HG02973 (cell line): ENCODE results near the gene NDE1.
"Not testable (repeated sequence)": the region's sequence is repeated elsewhere in the genome, so short reads cannot be mapped to it uniquely, and the experiment has no call there.

ENCODE experiments used
- ATAC-seq: cut with Tn5 transposase; IDR thresholded peaks from one replicate; pipeline ENCODE4 v1.9.1; 2021; ENCODE audit warnings: moderate library complexity; ENCODE audit not compliant: unreplicated experiment

NDE1 gene

GRCh38 chr16:15620611-15621195 is 29.3 kb upstream of the NDE1 start:
- ATAC-seq = no peak

DNA sequence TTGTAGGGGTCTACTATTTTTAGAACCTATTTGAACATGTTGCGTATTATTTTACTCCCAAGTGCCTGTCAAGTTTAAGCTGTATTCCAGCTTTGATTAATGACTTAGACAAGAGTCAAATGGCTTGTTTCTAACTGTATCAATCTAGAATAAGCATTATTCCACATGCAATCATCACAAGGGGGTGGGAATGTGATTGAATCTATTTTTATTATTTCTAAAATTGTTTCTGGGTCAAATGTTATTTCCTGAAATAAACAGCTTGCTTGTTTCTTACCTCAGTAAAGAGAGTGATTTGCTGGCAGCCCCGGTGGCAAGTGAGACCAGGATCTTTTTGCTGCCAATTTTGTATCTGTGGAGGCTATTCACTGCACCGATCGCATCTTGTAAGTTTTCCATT is 28.6 kb upstream of the NDE1 start:
- no peak for ATAC-seq

DNA sequence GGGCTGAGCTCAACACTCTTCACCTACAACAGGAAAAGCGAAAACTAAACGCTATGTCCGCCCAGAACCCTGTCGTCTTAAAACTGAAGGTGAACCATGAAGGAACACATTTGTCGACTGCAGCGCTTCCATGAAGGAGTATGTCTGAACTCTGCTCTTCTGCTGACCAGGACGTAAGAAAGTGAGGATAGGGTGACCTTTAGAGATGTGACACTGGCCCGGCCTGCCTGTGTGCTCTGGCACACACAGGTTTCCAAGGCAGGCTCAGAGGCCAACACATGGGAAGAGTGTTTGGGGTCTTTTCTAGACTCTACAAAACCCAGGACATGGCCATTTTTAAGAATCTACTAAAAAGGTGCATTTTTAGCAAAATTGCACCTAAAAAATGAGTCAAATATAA is 28.2 kb upstream of the NDE1 start:
- no peak for ATAC-seq

DNA sequence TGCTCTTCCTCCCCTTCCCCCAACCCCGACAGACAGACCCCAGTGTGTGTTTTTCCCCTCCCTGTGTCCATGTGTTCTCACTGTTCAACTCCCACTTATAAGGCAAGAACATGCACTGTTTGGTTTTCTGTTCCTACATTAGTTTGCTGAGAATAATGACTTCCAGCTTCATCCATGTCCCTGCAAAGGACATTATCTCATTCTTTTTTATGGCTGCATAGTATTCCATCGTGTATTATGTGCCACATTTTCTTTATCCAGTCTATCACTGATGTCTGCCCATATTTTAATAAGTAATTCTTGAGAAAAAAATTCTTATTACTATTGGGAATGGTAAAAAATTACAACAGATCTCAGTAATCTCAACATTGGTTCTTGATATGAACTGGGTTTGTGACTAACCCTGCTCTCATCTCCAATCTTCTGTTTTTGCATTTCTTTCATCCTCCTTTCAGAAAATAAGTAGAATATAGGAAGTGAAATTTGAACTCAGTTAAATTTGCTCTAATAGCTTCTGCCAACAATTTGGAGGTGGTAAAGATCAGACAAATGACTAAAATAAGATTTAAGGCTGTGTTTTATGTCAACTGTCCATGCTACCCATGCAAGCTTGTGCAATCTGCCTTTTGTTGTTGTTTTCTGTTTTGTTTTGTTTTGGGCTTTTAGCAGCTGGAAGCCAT is 18.2 kb upstream of the NDE1 start:
- no peak for ATAC-seq

- no peak for ATAC-seq
Measured at GRCh38 chr16:15635926-15636325, 14.1 kb upstream of the NDE1 start.

GRCh38 chr16:15636392-15636873 is 13.6 kb upstream of the NDE1 start:
- ATAC-seq = no peak

- ATAC-seq = no peak
Measured at GRCh38 chr16:15639061-15639568, 10.9 kb upstream of the NDE1 start.

DNA sequence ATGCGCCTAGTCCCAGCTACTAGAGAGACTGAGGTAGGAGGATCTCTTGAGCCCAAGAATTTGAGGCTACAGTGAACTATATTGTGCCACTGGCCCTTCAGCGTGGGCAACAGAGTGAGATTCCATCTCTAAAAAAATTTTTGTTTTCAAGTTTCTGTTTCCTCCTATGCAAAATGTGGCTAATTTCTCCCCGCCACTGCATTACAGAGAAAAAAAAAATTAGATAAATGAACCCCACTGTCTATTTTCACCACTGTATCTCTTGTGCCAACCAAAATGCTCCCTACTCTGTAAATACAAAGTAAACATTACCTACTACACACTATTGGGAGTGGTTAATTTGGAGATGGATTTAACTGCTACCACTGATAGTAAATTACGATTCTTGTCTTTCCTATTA is 9.1 kb upstream of the NDE1 start:
- no peak for ATAC-seq

GRCh38 chr16:15641753-15642556 is 8.1 kb upstream of the NDE1 start:
- no peak for ATAC-seq

- peak; percentile 52 for ATAC-seq
Measured at GRCh38 chr16:15642557-15643047, 7.4 kb upstream of the NDE1 start.

DNA sequence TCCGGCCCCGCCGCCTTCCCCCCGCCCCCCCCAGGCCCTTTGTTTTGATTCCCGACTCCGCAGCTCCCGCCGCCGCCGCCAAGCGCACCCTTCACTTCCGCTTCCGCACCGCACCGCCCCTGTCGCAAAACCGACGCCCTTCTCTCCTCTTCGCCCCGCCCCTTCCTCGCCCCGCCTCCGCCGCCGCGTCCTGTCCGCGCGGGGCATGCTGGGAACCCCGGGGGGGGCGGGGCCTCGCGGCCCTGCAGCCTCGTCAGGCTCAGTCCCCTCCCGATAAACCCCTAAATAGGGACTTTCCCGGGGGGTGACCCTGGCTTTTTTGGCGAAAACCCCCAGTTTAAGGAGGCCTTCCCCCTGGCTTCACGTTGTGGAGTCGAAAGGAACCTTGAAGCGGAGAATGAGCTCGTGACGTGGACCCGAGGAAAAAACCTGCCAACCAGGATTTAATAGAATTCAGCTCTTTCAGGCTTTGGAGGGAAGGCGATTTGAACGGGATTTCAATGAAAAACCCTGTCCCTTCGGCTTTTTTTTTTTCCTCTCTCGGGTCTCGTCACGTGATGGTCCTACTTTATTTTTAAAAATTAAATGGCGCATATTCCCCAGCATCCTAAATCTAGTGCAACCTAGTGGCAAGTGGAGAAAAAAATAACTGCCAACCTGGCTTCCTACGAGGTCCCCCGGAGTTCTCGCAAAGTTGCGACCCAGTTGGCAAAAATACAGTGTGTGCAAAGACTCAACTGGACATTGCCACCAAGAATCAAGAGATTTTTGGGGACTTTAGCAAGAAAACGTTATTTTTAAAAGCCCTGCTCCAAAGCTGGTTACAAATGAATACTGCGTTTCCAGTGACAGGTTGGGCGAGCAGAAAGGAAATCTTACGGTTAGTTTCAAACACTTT is 6.7 kb upstream of the NDE1 start, which contains the start of gene MARF1:
TSS of gene MARF1 (minus strand) at position 107 of the 898 bp plus-strand sequence. CDS start 3,921 bp downstream, outside the sequence.
- ATAC-seq = peak; percentile 39

DNA sequence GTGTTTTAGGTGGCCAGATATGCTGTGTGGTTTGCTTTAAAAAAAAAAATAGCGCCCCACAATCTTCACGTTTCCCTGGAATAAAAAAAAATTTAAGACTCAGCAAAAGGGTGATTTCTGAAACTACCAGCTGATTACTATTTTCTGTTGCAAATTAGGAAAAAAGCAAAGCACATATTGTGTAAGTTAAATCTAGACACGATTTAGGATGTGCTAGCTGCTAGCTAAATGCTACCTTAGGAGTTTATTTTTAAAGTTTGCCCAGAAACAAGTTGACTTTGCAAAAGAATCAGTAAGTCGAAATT is 6.1 kb upstream of the NDE1 start:
- no peak for ATAC-seq

GRCh38 chr16:15644267-15644961 is 5.6 kb upstream of the NDE1 start:
- no peak for ATAC-seq

DNA sequence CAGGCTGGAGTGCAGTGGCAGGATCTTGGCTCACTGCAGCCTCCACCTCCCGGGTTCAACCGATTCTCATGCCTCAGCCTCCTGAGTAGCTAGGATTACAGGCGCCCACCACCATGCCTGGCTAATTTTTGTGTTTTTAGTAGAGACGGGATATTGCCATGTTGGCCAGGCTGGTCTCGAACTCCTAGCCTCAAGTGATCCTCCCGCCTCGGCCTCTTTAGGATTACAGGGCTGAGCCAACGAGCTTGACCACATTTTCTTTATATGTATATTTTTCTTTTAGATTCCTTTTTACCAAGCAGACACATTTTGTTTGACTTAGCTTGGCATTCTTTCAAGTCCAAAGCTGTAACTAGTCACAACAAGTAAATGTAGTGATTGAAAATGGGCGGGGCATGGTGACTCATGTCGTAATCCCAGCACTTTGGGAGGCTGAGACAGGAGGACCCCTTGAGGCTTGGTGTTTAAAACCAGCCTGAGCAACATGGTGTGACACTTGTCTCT is 5.0 kb upstream of the NDE1 start:
- not testable (repeated sequence) for ATAC-seq

DNA sequence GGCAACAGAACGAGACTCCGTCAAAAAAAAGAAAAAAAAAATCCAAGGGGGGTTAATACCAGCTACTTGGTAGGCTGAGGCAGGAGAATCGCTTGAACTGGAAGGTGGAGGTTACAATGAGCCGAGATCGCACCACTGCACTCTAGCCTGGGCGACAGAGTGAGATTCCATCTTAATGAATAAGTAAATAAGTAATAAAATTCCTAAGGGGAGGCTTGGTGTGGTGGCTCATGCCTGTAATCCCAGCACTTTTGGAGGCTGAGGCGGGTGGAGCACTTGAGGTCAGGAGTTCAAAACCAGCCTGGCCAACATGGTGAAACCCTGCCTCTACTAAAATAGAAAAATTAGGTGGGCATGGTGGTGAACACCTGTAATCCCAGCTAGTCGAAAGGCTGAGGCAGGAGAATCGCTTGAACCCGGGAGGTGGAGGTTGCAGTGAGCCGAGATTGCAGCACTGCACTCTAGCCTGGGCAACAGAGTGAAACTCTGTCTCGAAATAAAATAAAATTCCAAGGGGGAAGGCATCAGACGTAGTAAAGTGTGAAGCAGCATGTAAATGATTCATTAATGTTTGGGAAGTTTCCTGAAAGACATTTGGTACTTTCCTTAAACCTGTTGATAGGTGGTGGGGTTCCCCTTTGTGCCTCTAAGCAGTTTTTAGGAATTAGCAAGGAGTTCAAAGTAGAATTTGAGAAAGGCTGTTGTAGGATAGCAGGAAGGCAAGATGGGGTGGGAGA is 3.3 kb upstream of the NDE1 start:
- not testable (repeated sequence) for ATAC-seq

GRCh38 chr16:15647294-15648014 is 2.6 kb upstream of the NDE1 start:
- no peak for ATAC-seq

GRCh38 chr16:15648135-15648730 is 1.8 kb upstream of the NDE1 start:
- no peak for ATAC-seq

- ATAC-seq = not testable (repeated sequence)
Measured at GRCh38 chr16:15649311-15649710, 734 bp upstream of the NDE1 start.
